Lung (tissue), 12 donors: ENCODE results near the gene DENND5A. TPM values are rescaled to one million over a fixed set of nuclear protein-coding genes. Genes with fewer than 3 reads are reported as not detected.

Source experiments
- ATAC-seq: fragments of 200-7000 bp; cut with Tn5 transposase; one replicate; pipeline ENCODE4 v1.9.1; 2020; ENCODE audit warnings: moderate number of reproducible peaks; ENCODE audit not compliant: insufficient read depth, low FRiP score
- DNase-seq, 3 donors: peaks; one replicate each; pipeline ENCODE4 v3.0.0-alpha.2; 2013 to 2017
- H3K27ac ChIP-seq, 2 donors: one replicate each; pipeline ENCODE4 v1.5.1; 2013; ENCODE audit warnings: mild to moderate bottlenecking in 2 of 2, moderate library complexity in 2 of 2, control low read depth in 1 of 2, inconsistent platforms in 1 of 2, low read depth in 1 of 2, low read length in 1 of 2
- H3K27me3 ChIP-seq, 3 donors: one replicate each; pipeline ENCODE4 v1.5.1; 2013; ENCODE audit warnings: low read length in 2 of 3; ENCODE audit not compliant: control insufficient read depth in 3 of 3, insufficient read depth in 3 of 3
- H3K36me3 ChIP-seq, 4 donors: one replicate each; pipeline ENCODE4 v1.5.1; 2013; ENCODE audit warnings: low read length in 4 of 4, mild to moderate bottlenecking in 1 of 4, moderate library complexity in 1 of 4; ENCODE audit not compliant: control insufficient read depth in 4 of 4, insufficient read depth in 4 of 4
- H3K4me1 ChIP-seq, 5 donors: one replicate each; pipeline ENCODE4 v1.5.1; 2013; ENCODE audit warnings: low read length in 5 of 5, mild to moderate bottlenecking in 2 of 5, moderate library complexity in 1 of 5; ENCODE audit not compliant: control insufficient read depth in 5 of 5, insufficient read depth in 5 of 5
- H3K4me3 ChIP-seq: one replicate; pipeline ENCODE4 v1.5.1; 2013; ENCODE audit warnings: mild to moderate bottlenecking, control low read depth, moderate library complexity
- H3K9ac ChIP-seq, 2 donors: one replicate each; pipeline ENCODE4 v1.5.1; 2013; ENCODE audit warnings: low read length in 2 of 2, control low read depth in 1 of 2; ENCODE audit not compliant: insufficient read depth in 1 of 2
- H3K9me3 ChIP-seq, 4 donors: one replicate each; pipeline ENCODE4 v1.5.1; 2013; ENCODE audit warnings: low read length in 3 of 4, mild to moderate bottlenecking in 1 of 4, moderate library complexity in 1 of 4; ENCODE audit not compliant: control insufficient read depth in 4 of 4, insufficient read depth in 3 of 4
- CTCF ChIP-seq: IDR thresholded peaks from 2 replicates; pipeline ENCODE4 v1.5.1; 2012; ENCODE audit warnings: mild to moderate bottlenecking; ENCODE audit errors: control extremely low read depth, extremely low read depth
- WGBS, 2 donors: extraction: QIAGEN DNeasy Blood & Tissue Kit; methylation state at CpG; one replicate each; pipeline ENCODE4 v1.1.7; 2013; 5-methylcytosine and 5-hydroxymethylcytosine counted together
- polyA plus RNA-seq, 2 donors: library from polyadenylated mRNA; stranded (reverse); fragments of 200-250 nt; gene quantifications; one replicate each; pipeline ENCODE4 v1.2.1, GENCODE V29; 2013
- total RNA-seq, 2 donors: library from RNA; depleted of rRNA in 1 of 2; stranded (reverse); fragments of >200 nt in 1 of 2; gene quantifications; one replicate each; pipeline ENCODE4 v1.2.1, GENCODE V29; 2014 to 2021
- donor health status: control.
- donor health status: control.
- donor health status: Bipolar disorder and iron deficiency.
- donor health status: healthy.
- donor health status: DM: yes; HTN: yes; CAD: no.

DENND5A gene
- total and polyA plus RNA-seq, 4 donors: 20.8 to 152 (median 112) TPM

GRCh38 chr11:9120664-9121468 is 144.3 kb downstream of the DENND5A start:
- WGBS, 2 donors: 72 to 73% methylated on average over 9 of the region's 9 CpGs
- no peaks in the 10 kb centered on the region for H3K36me3 ChIP-seq
- no peaks in the 10 kb centered on the region for H3K9me3 ChIP-seq
- H3K9ac ChIP-seq: no peak overlapping the region
- H3K27me3 ChIP-seq: no peaks in the 10 kb centered on the region
- H3K4me3 ChIP-seq: no peak overlapping the region
- no peak overlapping the region for H3K27ac ChIP-seq
- TF ChIP-seq CTCF: no peak
- no peak for ATAC-seq
- DNase-seq: peak in 2 of 3 donors; percentile 31 to 48
- peaks cover 0 to 6% (median 0%) of the 10 kb centered on the region in 5 donors for H3K4me1 ChIP-seq

GRCh38 chr11:9118277-9118676 is 146.9 kb downstream of the DENND5A start:
- Histone ChIP-seq H3K27me3 (no peaks in the 10 kb centered on the region), H3K27ac (no peak overlapping the region), H3K36me3 (no peaks in the 10 kb centered on the region), H3K4me1 (peaks cover 0 to 6% (median 0%) of the 10 kb centered on the region in 5 donors), H3K4me3 (no peak overlapping the region), H3K9ac (no peak overlapping the region), H3K9me3 (peaks cover 0 to 4% (median 0%) of the 10 kb centered on the region in 4 donors)
- TF ChIP-seq CTCF: no peak
- no peak for ATAC-seq
- no peak for DNase-seq
- WGBS, 2 donors: 91 to 94% methylated on average over 2 of the region's 2 CpGs

GRCh38 chr11:9112075-9112474 is 153.1 kb downstream of the DENND5A start:
- ATAC-seq (no peak), DNase-seq (no peak)
- TF ChIP-seq CTCF: no peak

More at GRCh38 chr11:9112075-9112474, 153.1 kb downstream of the DENND5A start:
- Histone ChIP-seq H3K9ac (no peak overlapping the region), H3K4me3 (no peak overlapping the region), H3K36me3 (no peaks in the 10 kb centered on the region), H3K27me3 (no peaks in the 10 kb centered on the region), H3K9me3 (peaks cover 0 to 4% (median 0%) of the 10 kb centered on the region in 4 donors), H3K27ac (no peak overlapping the region), H3K4me1 (no peaks in the 10 kb centered on the region)
- WGBS, 2 donors: 96 to 98% methylated on average over 2 of the region's 2 CpGs
